Left lung (tissue), 10 donors: Measurements from ENCODE around the gene DERL3. TPM values are rescaled to one million over a fixed set of nuclear protein-coding genes. Genes with fewer than 3 reads are reported as not detected.
A peak's percentile ranks its signal among the peaks of the same experiment; 100 is the strongest.

Experiments
- ATAC-seq: fragments of 200-7000 bp; cut with Tn5 transposase; one replicate; pipeline ENCODE4 v1.9.1; 2020; ENCODE audit warnings: moderate library complexity
- DNase-seq, 4 donors: peaks; one replicate each; pipeline ENCODE4 v3.0.0-alpha.2; 2013 to 2020
- H3K27ac ChIP-seq, 2 donors: fragments of 200-600 bp; sonication (generic) in 1 of 2; one replicate each; pipeline versions ENCODE4 v1.5.0 to v1.8.0; 2020 to 2021
- H3K27me3 ChIP-seq, 2 donors: fragments of 200-600 bp; sonication (generic) in 1 of 2; one replicate each; pipeline versions ENCODE4 v1.5.0 to v1.8.0; 2020 to 2021
- H3K36me3 ChIP-seq, 2 donors: fragments of 200-600 bp; sonication (generic) in 1 of 2; one replicate each; pipeline versions ENCODE4 v1.5.0 to v1.8.0; 2020 to 2021
- H3K4me1 ChIP-seq, 2 donors: fragments of 200-600 bp; one replicate each; pipeline ENCODE4 v1.8.0; 2021
- H3K4me3 ChIP-seq, 2 donors: fragments of 200-600 bp; sonication (generic) in 1 of 2; one replicate each; pipeline versions ENCODE4 v1.5.0 to v1.8.0; 2020 to 2021; ENCODE audit warnings: mild to moderate bottlenecking in 1 of 2
- H3K9me3 ChIP-seq, 2 donors: fragments of 200-600 bp; sonication (generic) in 1 of 2; one replicate each; pipeline versions ENCODE4 v1.5.0 to v1.8.0; 2020 to 2021
- intact Hi-C, 2 donors: fragments of 100-400 bp; cut with DNase I; formaldehyde crosslinking; loops; one replicate each; pipeline versions ENCODE4 v1.11.2 to v1.14.2; 2022
- polyA plus RNA-seq, 6 donors: library from polyadenylated mRNA; unstranded; fragments of 120-200 nt; gene quantifications; one replicate each; pipeline ENCODE4 v1.2.1, GENCODE V29; 2013; ENCODE audit not compliant: insufficient read length in 6 of 6
- total RNA-seq, 2 donors: library from RNA; stranded (reverse); fragmentation: NEBNext Ultra II Directional; extraction: Animal tissue kit (Norgen Biotek cat#: 25700); gene quantifications; one replicate each; pipeline ENCODE4 v1.2.1, GENCODE V29; 2021
- TF ChIP-seq, protein P1 (sequence below), 2 donors: fragments of 200-600 bp; sonication (generic) in 1 of 2; IDR thresholded peaks; one replicate each; pipeline versions ENCODE4 v1.5.0 to v1.8.0; 2021; ENCODE audit warnings: antibody characterized with exemption in 2 of 2
- donor health status: DM: no; HTN: yes; CAD: no.
- donor health status: DM: no; HTN: no; CAD: no.

DERL3 gene
- total and polyA plus RNA-seq, 8 donors: 2.4 to 9.4 (median 4.3) TPM

- no peak for ATAC-seq
- no peak overlapping the region for H3K27ac ChIP-seq
- peaks cover 20 to 32% of the 10 kb centered on the region in 2 donors for H3K4me1 ChIP-seq
- TF ChIP-seq, protein P1, sequence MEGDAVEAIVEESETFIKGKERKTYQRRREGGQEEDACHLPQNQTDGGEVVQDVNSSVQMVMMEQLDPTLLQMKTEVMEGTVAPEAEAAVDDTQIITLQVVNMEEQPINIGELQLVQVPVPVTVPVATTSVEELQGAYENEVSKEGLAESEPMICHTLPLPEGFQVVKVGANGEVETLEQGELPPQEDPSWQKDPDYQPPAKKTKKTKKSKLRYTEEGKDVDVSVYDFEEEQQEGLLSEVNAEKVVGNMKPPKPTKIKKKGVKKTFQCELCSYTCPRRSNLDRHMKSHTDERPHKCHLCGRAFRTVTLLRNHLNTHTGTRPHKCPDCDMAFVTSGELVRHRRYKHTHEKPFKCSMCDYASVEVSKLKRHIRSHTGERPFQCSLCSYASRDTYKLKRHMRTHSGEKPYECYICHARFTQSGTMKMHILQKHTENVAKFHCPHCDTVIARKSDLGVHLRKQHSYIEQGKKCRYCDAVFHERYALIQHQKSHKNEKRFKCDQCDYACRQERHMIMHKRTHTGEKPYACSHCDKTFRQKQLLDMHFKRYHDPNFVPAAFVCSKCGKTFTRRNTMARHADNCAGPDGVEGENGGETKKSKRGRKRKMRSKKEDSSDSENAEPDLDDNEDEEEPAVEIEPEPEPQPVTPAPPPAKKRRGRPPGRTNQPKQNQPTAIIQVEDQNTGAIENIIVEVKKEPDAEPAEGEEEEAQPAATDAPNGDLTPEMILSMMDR (IDR thresholded peaks at IDR 0.05): no peak
- no peak overlapping the region for H3K4me3 ChIP-seq
- intact Hi-C loops: loop anchor here in 1 of 2 donors (10.0 kb wide), 1 partner anchor 298 kb away; no protein-coding TSS in a partner anchor
- no peaks in the 10 kb centered on the region for H3K27me3 ChIP-seq
- DNase-seq: peak in 1 of 4 donors; percentile 32
- no peaks in the 10 kb centered on the region for H3K36me3 ChIP-seq
- H3K9me3 ChIP-seq: no peaks in the 10 kb centered on the region
These were observed 3.8 kb upstream of the DERL3 start for GRCh38 chr22:23842599-23842998.

GRCh38 chr22:23841736-23842445 is 3.1 kb upstream of the DERL3 start:
- DNase-seq (peak in 1 of 4 donors; percentile 68), ATAC-seq (no peak)
- intact Hi-C loops: loop anchor here in 1 of 2 donors (10.0 kb wide), 1 partner anchor 297 kb away; no protein-coding TSS in a partner anchor
- no peaks in the 10 kb centered on the region for H3K27me3 ChIP-seq
- no peak overlapping the region for H3K4me3 ChIP-seq
- no peaks in the 10 kb centered on the region for H3K9me3 ChIP-seq
- TF ChIP-seq, protein P1 (IDR thresholded peaks at IDR 0.05): no peak
- peaks cover 0 to 3% of the 10 kb centered on the region in 2 donors for H3K36me3 ChIP-seq
- peaks cover 20 to 34% of the 10 kb centered on the region in 2 donors for H3K4me1 ChIP-seq
- H3K27ac ChIP-seq: no peak overlapping the region

- H3K27ac ChIP-seq: no peak overlapping the region
- peaks cover 0 to 9% of the 10 kb centered on the region in 2 donors for H3K36me3 ChIP-seq
- TF ChIP-seq, protein P1 (IDR thresholded peaks at IDR 0.05): no peak
- intact Hi-C loops: loop anchor here in 1 of 2 donors (10.0 kb wide), 1 partner anchor 296 kb away; no protein-coding TSS in a partner anchor
- H3K4me1 ChIP-seq: peaks cover 14 to 29% of the 10 kb centered on the region in 2 donors
- H3K4me3 ChIP-seq: no peak overlapping the region
- peak in 1 of 4 donors; percentile 30 for DNase-seq
- H3K27me3 ChIP-seq: no peaks in the 10 kb centered on the region
- ATAC-seq: no peak
- H3K9me3 ChIP-seq: no peaks in the 10 kb centered on the region
These were observed 2.5 kb upstream of the DERL3 start for GRCh38 chr22:23841292-23841691.

DNA sequence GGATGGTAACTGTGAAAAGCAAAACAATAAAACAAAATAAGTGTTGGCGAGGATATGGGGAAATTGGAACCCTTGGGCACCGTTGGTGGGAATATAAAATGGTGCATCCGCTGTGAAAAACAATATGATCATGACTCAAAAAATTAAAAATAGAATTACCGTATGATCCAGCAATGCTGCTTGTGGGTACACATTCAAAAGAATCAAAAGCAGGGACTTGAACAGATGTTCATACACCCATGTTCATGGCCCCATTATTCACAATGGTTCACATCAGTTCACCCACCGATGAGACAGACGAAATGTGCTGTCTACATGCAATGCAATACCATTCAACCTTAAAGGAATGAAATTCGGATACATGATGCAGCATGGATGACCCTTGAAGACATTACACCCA is 1.2 kb upstream of the DERL3 start:
- intact Hi-C loops: loop anchor here in 1 of 2 donors (10.0 kb wide), 1 partner anchor 295 kb away; no protein-coding TSS in a partner anchor
- no peak overlapping the region for H3K4me3 ChIP-seq
- peaks cover 0 to 22% of the 10 kb centered on the region in 2 donors for H3K36me3 ChIP-seq
- DNase-seq: no peak
- H3K4me1 ChIP-seq: peaks cover 14 to 29% of the 10 kb centered on the region in 2 donors
- TF ChIP-seq, protein P1 (IDR thresholded peaks at IDR 0.05): no peak
- ATAC-seq: no peak
- no peaks in the 10 kb centered on the region for H3K27me3 ChIP-seq
- no peaks in the 10 kb centered on the region for H3K9me3 ChIP-seq
- no peak overlapping the region for H3K27ac ChIP-seq
